Measurements from ENCODE around the gene RADIL. TPM values are rescaled to one million over a fixed set of nuclear protein-coding genes. Genes with fewer than 3 reads are reported as not detected.
"Not testable (repeated sequence)": the region's sequence is repeated elsewhere in the genome, so short reads cannot be mapped to it uniquely, and the experiment has no call there.

Gene RADIL
- polyA plus RNA-seq, 3 donors, result not detected

GRCh38 chr7:4793385-4793993 is 90.0 kb downstream of the RADIL start:
- H3K4me1 Mint-ChIP-seq, result not testable (repeated sequence)

GRCh38 chr7:4792537-4793126 is 90.9 kb downstream of the RADIL start:
- Mint-ChIP-seq H3K27ac (no peak overlapping the region), H3K27me3 (ENCODE audit: low read depth in 3 of 3) (peaks cover 0 to 3% (median 0%) of the 10 kb centered on the region in 3 donors), H3K9me3 (peaks cover 0 to 8% (median 2%) of the 10 kb centered on the region in 7 donors), H3K36me3 (peaks cover 30 to 38% of the 10 kb centered on the region in 2 donors), H3K4me1 (peaks cover 8% of the 10 kb centered on the region), H3K4me3 (peak overlapping the region in 1 of 2 donors; percentile 31)
- Histone ChIP-seq H2AFZ (ENCODE audit: insufficient read depth, low read depth, low read length, poor library complexity, severe bottlenecking) (no peak overlapping the region), H4K20me1 (ENCODE audit: insufficient read depth, low read length) (peaks cover 27% of the 10 kb centered on the region), H3K4me3 (replicated peaks in 1 of 3; ENCODE audit: low read depth in 2 of 3, low read length in 3 of 3) (peak overlapping the region; percentile 19 to 66 (median 28)), H3K27ac (ENCODE audit: low read depth in 1 of 2, low read length in 2 of 2) (no peak overlapping the region), H3K9me3 (replicated peaks in 1 of 2; ENCODE audit: control insufficient read depth in 1 of 2, insufficient read depth in 1 of 2, low read length in 2 of 2) (no peaks in the 10 kb centered on the region), H3K9ac (ENCODE audit: insufficient read depth, low read length, poor library complexity, severe bottlenecking) (no peak overlapping the region), H3K36me3 (replicated peaks in 1 of 2; ENCODE audit: control insufficient read depth in 1 of 2, insufficient read depth in 2 of 2, low read length in 2 of 2) (peaks cover 42% of the 10 kb centered on the region in 2 donors), H3K79me2 (ENCODE audit: insufficient read depth, low read length) (no peaks in the 10 kb centered on the region), H3K4me2 (replicated peaks; ENCODE audit: extremely low read depth, low read length, poor library complexity, severe bottlenecking) (peak overlapping the region; percentile 71), H3K27me3 (ENCODE audit: control insufficient read depth in 2 of 2, insufficient read depth in 2 of 2, low read length in 2 of 2) (no peaks in the 10 kb centered on the region), H3K4me1 (ENCODE audit: control insufficient read depth in 1 of 2, insufficient read depth in 2 of 2, low read length in 2 of 2) (peaks cover 12 to 17% of the 10 kb centered on the region in 2 donors)
- WGBS (ENCODE audit: insufficient coverage), result 21% methylated on average over 47 of the region's 47 CpGs
- no peak for TF ChIP-seq CTCF (IDR thresholded peaks at IDR 0.05)
- intact Hi-C loops (cut with micrococcal nuclease), result no loop called here
- peak in 2 of 3 donors; percentile 14 to 40 for DNase-seq

More at GRCh38 chr7:4793385-4793993, 90.0 kb downstream of the RADIL start:
- 97% methylated on average over 22 of the region's 30 CpGs for WGBS (ENCODE audit: insufficient coverage)
- H3K27me3 Mint-ChIP-seq (ENCODE audit: low read depth in 3 of 3); H3K4me3 ChIP-seq (replicated peaks in 1 of 3; ENCODE audit: low read depth in 2 of 3, low read length in 3 of 3); H3K27ac Mint-ChIP-seq; H2AFZ ChIP-seq (ENCODE audit: insufficient read depth, low read depth, low read length, poor library complexity, severe bottlenecking); H3K4me3 Mint-ChIP-seq; DNase-seq; H3K9ac ChIP-seq (ENCODE audit: insufficient read depth, low read length, poor library complexity, severe bottlenecking); H3K9me3 Mint-ChIP-seq; H3K4me2 ChIP-seq (replicated peaks; ENCODE audit: extremely low read depth, low read length, poor library complexity, severe bottlenecking); H3K79me2 ChIP-seq (ENCODE audit: insufficient read depth, low read length); H3K27me3 ChIP-seq (ENCODE audit: control insufficient read depth in 2 of 2, insufficient read depth in 2 of 2, low read length in 2 of 2); intact Hi-C loops (cut with micrococcal nuclease); H3K27ac ChIP-seq (ENCODE audit: low read depth in 1 of 2, low read length in 2 of 2); H3K9me3 ChIP-seq (replicated peaks in 1 of 2; ENCODE audit: control insufficient read depth in 1 of 2, insufficient read depth in 1 of 2, low read length in 2 of 2): not testable (repeated sequence)
- H3K36me3 Mint-ChIP-seq, result peaks cover 25 to 30% of the 10 kb centered on the region in 2 donors
- Histone ChIP-seq H4K20me1 (ENCODE audit: insufficient read depth, low read length) (peaks cover 19% of the 10 kb centered on the region), H3K36me3 (replicated peaks in 1 of 2; ENCODE audit: control insufficient read depth in 1 of 2, insufficient read depth in 2 of 2, low read length in 2 of 2) (peaks cover 33% of the 10 kb centered on the region in 2 donors), H3K4me1 (ENCODE audit: control insufficient read depth in 1 of 2, insufficient read depth in 2 of 2, low read length in 2 of 2) (peaks cover 12 to 17% of the 10 kb centered on the region in 2 donors)
